K562 (cell line): ENCODE results near the gene ANAPC5. TPM values are rescaled to one million over a fixed set of nuclear protein-coding genes. Genes with fewer than 3 reads are reported as not detected.

ENCODE experiments used
- ATAC-seq: fragments of 200-7000 bp; cut with Tn5 transposase; 3 replicates; pipeline ENCODE4 v1.9.1; 2020; ENCODE audit warnings: moderate library complexity
- BruUV-seq: library from RNA; stranded (reverse); fragments of 400-500 nt; replicated peaks from 2 replicates; lab custom pipeline; 2021; lab: Mats Ljungman, UMichigan
- CTCF ChIA-PET: fragments of 300-600 bp; formaldehyde crosslinking; extraction: SDS; loops from one replicate; lab custom pipeline; 2021; ENCODE audit warnings: low intra/inter-chr PET ratio; lab: Yijun Ruan, JAX
- POLR2A ChIA-PET: fragments of 300-600, 350-650 bp; sonication (Branson Sonifier 250); formaldehyde crosslinking; extraction: SDS; loops from one replicate; lab custom pipeline; 2021; ENCODE audit warnings: antibody characterized with exemption, inconsistent platforms; lab: Yijun Ruan, JAX
- DNase-seq, 4 experiments: peaks; one replicate each; pipeline versions ENCODE4 v3.0.0 to v3.0.0-alpha.2; 2011 to 2018; ENCODE audit warnings: low spot score in 3 of 4, mixed read lengths in 3 of 4; ENCODE audit errors: extremely low read depth in 1 of 4
- FAIRE-seq: peaks from 2 replicates; lab custom pipeline; 2011; peaks lifted over from hg19 to GRCh38; lab: Jason Lieb, UNC
- H2AFZ ChIP-seq: 2 replicates; pipeline ENCODE4 v1.6.0; 2011; ENCODE audit warnings: low read depth, low read length, control low read depth, inconsistent platforms
- H3K27ac ChIP-seq: fragments of 200-600 bp; 3 replicates; pipeline ENCODE4 v1.8.0; 2011; ENCODE audit warnings: low read depth, mild to moderate bottlenecking, control low read depth, inconsistent platforms, low read length, moderate library complexity, mixed read lengths; ENCODE audit errors: extremely low read depth
- H3K27me3 ChIP-seq, 2 experiments: fragments of 300-600 bp in 1 of 2; 2 replicates in 1 of 2; 3 replicates in 1 of 2; pipeline versions ENCODE4 v1.6.0 to v1.8.0; 2011; ENCODE audit warnings: inconsistent platforms in 2 of 2, low read length in 2 of 2, mild to moderate bottlenecking in 1 of 2, mixed read lengths in 1 of 2, moderate library complexity in 1 of 2; ENCODE audit not compliant: control insufficient read depth in 2 of 2, insufficient read depth in 2 of 2
- H3K36me3 ChIP-seq: fragments of 300-600 bp; 3 replicates; pipeline ENCODE4 v1.8.0; 2011; ENCODE audit warnings: mild to moderate bottlenecking, low read length, inconsistent platforms; ENCODE audit not compliant: control insufficient read depth, insufficient read depth
- H3K4me1 ChIP-seq, 2 experiments: fragments of 200-600 bp in 1 of 2; replicated peaks in 1 of 2; 2 replicates in 1 of 2; 3 replicates in 1 of 2; pipeline versions ENCODE4 v1.5.1 to v1.8.0; 2011; ENCODE audit warnings: inconsistent platforms in 2 of 2, low read length in 2 of 2, mild to moderate bottlenecking in 1 of 2, mixed read lengths in 1 of 2, moderate library complexity in 1 of 2; ENCODE audit not compliant: control insufficient read depth in 2 of 2, insufficient read depth in 2 of 2
- H3K4me2 ChIP-seq: 2 replicates; pipeline ENCODE4 v1.6.1; 2011; ENCODE audit warnings: low read length, control low read depth, inconsistent platforms, mixed read lengths; ENCODE audit not compliant: insufficient read depth
- H3K4me3 ChIP-seq: fragments of 200-600 bp; sonication (generic), shearing (Covaris generic); 2 replicates; pipeline ENCODE4 v1.5.1; 2016; ENCODE audit warnings: control low read depth, inconsistent platforms
- H3K79me2 ChIP-seq: fragments of 200-600 bp; 3 replicates; pipeline ENCODE4 v1.8.0; 2011; ENCODE audit warnings: low read length, inconsistent platforms; ENCODE audit not compliant: control insufficient read depth, insufficient read depth
- H3K9ac ChIP-seq, 2 experiments: 2 replicates each; pipeline versions ENCODE4 v1.6.0 to v1.6.1; 2011; ENCODE audit warnings: low read depth in 2 of 2, low read length in 2 of 2, control low read depth in 1 of 2, inconsistent platforms in 1 of 2, mild to moderate bottlenecking in 1 of 2, mixed read lengths in 1 of 2; ENCODE audit not compliant: insufficient read depth in 1 of 2
- H3K9me1 ChIP-seq: one replicate; pipeline ENCODE4 v1.6.0; 2011; ENCODE audit warnings: inconsistent platforms, mild to moderate bottlenecking, low read length, moderate library complexity; ENCODE audit not compliant: control insufficient read depth, insufficient read depth
- H3K9me3 ChIP-seq: replicated peaks from 2 replicates; pipeline ENCODE4 v1.5.1; 2011; ENCODE audit warnings: low read depth, low read length, inconsistent platforms; ENCODE audit not compliant: control insufficient read depth, insufficient read depth
- H4K20me1 ChIP-seq: replicated peaks from 2 replicates; pipeline ENCODE4 v1.6.1; 2011; ENCODE audit warnings: low read length, inconsistent platforms, mixed read lengths; ENCODE audit not compliant: control insufficient read depth, insufficient read depth
- L3MBTL2 ChIP-seq: fragments of 450-650 bp; IDR thresholded peaks from 2 replicates; pipeline ENCODE4 v1.6.1; 2016; ENCODE audit warnings: mild to moderate bottlenecking, moderate library complexity
- MBD2 ChIP-seq: sonication (generic); IDR thresholded peaks from 2 replicates; pipeline ENCODE4 v1.6.1; 2016; ENCODE audit warnings: low read depth, borderline replicate concordance
- MTA1 ChIP-seq: fragments of 450-650 bp; IDR thresholded peaks from 2 replicates; pipeline ENCODE4 v1.6.1; 2017; ENCODE audit warnings: borderline replicate concordance
- ZNF134 ChIP-seq: fragments of 250-450 bp; sonication (Bioruptor Pico); conservative IDR thresholded peaks from 2 replicates; pipeline ENCODE4 v1.4.0; 2020
- ZNF384 ChIP-seq: IDR thresholded peaks from 2 replicates; pipeline ENCODE4 v1.6.1; 2012; ENCODE audit warnings: low read depth, low read length, improper control_type of control experiment
- ZNF589 ChIP-seq: fragments of 200-800 bp; sonication (Bioruptor generic); IDR thresholded peaks from 2 replicates; pipeline ENCODE4 v1.6.1; 2016; ENCODE audit warnings: low read depth, missing genetic modification characterization, missing compliant biosample characterization
- WGBS: fragments of 100-300 bp; shearing (Covaris generic); methylation state at CpG from one replicate; pipeline ENCODE4 v1.1.6; 2016; ENCODE audit warnings: low coverage, mixed read lengths; ENCODE audit not compliant: insufficient coverage; ENCODE audit errors: missing lambda C conversion rate; 5-methylcytosine and 5-hydroxymethylcytosine counted together
- in situ Hi-C: fragments of 300-500 bp; cut with MboI; formaldehyde crosslinking; loops from 4 replicates; pipeline ENCODE4 v1.15.0; 2018; ENCODE audit warnings: inconsistent platforms, mixed read lengths
- intact Hi-C: fragments of 100-400 bp; cut with micrococcal nuclease; formaldehyde crosslinking; loops from 2 replicates; pipeline ENCODE4 v1.14.2; 2022
- polyA plus RNA-seq, 8 experiments: library from polyadenylated mRNA; depleted of rRNA in 4 of 8; stranded (reverse) in 5 of 8; unstranded in 3 of 8; fragments of >200 nt; fragmentation: Nextera tagmentation in 2 of 8; fragmentation: Illumina TruSeq in 1 of 8; extraction: Ambion mirVana in 2 of 8; extraction: Trizol in 1 of 8; gene quantifications; 2 replicates each; pipeline versions ENCODE4 v1.2.1 to v1.2.3, GENCODE V29; 2011 to 2014; ENCODE audit warnings: inconsistent platforms in 1 of 8, missing spikeins in 1 of 8
- total RNA-seq, 7 experiments: library from RNA; depleted of rRNA in 6 of 7; stranded (reverse); fragments of >200 nt in 6 of 7; fragmentation: Illumina TruSeq in 2 of 7; extraction: Trizol in 2 of 7; gene quantifications; 2 replicates each; pipeline versions ENCODE4 v1.2.1 to v1.2.3, GENCODE V29; 2011 to 2021; ENCODE audit warnings: low replicate concordance in 1 of 7
- TF ChIP-seq, protein P1 (sequence below): fragments of 450-650 bp; formaldehyde crosslinking; IDR thresholded peaks from 2 replicates; pipeline ENCODE4 v1.4.0; 2020; ENCODE audit warnings: mild to moderate bottlenecking, moderate library complexity

Gene ANAPC5
- total and polyA plus RNA-seq, 9 of the 15 experiments (the other 6 are each of a cell fraction or from before 2014, with no cell fraction given), result 136 to 315 (median 197) TPM

DNA sequence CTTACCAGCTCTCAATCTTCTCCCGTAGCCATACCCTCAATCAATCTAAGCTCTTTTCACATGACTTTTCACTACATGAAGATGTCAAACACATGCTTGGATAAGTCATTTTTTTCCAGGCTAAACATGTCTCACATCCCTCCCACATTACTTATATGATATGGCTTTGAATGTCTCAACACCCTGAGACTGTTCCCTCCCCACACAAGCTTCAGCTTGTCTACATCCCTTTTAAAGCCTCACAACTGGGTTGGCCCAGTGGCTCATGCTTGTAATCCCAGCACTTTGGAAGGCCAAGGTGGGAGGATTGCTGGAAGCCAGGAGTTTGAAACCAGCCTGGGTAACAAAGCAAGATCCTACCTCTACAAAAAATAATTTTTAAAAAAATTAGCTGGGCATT is 18.5 kb downstream of the ANAPC5 start:
- Histone ChIP-seq H3K4me1 (no peaks in the 10 kb centered on the region), H3K36me3 (peaks cover 93% of the 10 kb centered on the region), H3K4me3 (no peak overlapping the region), H3K79me2 (peaks cover 6% of the 10 kb centered on the region; the same call in 1 of the 3 replicates), H4K20me1 (no peaks in the 10 kb centered on the region; the same call in 1 of the 2 replicates), H3K9me3 (no peaks in the 10 kb centered on the region), H3K4me2 (no peak overlapping the region), H3K27me3 (no peaks in the 10 kb centered on the region), H2AFZ (no peak overlapping the region), H3K9ac (no peak overlapping the region), H3K27ac (no peak overlapping the region), H3K9me1 (no peaks in the 10 kb centered on the region)
- TF ChIP-seq ZNF134 (no peak), MTA1 (no peak), L3MBTL2 (no peak)
- peak; percentile 19 for FAIRE-seq
- ATAC-seq, result no peak
- 88% methylated on average over 1 of the region's 1 CpG for WGBS
- intact Hi-C loops, result loop anchor here (2.0 kb wide), 2 partner anchors 67 to 109 kb away; partner anchors contain the start of gene RNF34
- no TSS peak for BruUV-seq
- ChIA-PET POLR2A (interaction anchor here (1.0 to 1.5 kb wide), 2 partner anchors 11 to 30 kb away, joined by 3 to 5 read pairs; no protein-coding TSS in a partner anchor), CTCF (interaction anchor here (2.7 kb wide), 1 partner anchor 109 kb away, joined by 11 read pairs; no protein-coding TSS in a partner anchor)
- DNase-seq, result no peak
- in situ Hi-C loops, result no loop called here

DNA sequence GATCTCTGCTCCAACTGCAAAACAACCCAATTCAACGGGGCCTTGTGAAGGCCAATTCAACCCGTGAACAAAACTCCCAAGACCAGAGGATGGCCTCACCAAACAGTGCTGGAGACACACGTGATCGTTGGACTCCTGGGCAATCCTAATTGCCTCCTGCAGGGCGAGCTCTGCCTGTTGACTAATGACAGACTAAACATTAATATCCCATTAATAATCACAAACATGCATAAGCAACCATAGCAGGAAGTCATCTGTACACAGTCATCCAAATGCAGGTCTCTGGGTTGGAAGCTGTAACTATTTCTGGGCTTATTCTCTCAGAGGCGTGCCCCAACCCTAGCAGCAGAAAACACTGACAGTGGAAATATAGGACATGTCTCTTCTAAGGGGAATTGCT is 21.0 kb downstream of the ANAPC5 start:
- FAIRE-seq (no peak), DNase-seq (no peak), ATAC-seq (no peak)
- no peak overlapping the region for H3K9ac ChIP-seq
- WGBS, result 89% methylated on average over 6 of the region's 6 CpGs
- BruUV-seq, result no TSS peak
- H3K27me3 ChIP-seq, result no peaks in the 10 kb centered on the region
- H3K36me3 ChIP-seq, result peaks cover 97% of the 10 kb centered on the region
- TF ChIP-seq, protein P1, sequence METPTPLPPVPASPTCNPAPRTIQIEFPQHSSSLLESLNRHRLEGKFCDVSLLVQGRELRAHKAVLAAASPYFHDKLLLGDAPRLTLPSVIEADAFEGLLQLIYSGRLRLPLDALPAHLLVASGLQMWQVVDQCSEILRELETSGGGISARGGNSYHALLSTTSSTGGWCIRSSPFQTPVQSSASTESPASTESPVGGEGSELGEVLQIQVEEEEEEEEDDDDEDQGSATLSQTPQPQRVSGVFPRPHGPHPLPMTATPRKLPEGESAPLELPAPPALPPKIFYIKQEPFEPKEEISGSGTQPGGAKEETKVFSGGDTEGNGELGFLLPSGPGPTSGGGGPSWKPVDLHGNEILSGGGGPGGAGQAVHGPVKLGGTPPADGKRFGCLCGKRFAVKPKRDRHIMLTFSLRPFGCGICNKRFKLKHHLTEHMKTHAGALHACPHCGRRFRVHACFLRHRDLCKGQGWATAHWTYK, result no peak
- no peak for TF ChIP-seq ZNF384
- no peak for TF ChIP-seq ZNF589
- TF ChIP-seq MBD2, result no peak
- no peak overlapping the region for H2AFZ ChIP-seq
- ChIA-PET CTCF (no interaction called here), POLR2A (interaction anchor here (0.7 to 2.7 kb wide), 5 partner anchors 9 to 76 kb away, joined by 3 to 13 read pairs (median 5); no protein-coding TSS in a partner anchor)
- 0 out of 5 replicates have a peak, but pooled peaks cover 0 to 3% of the 10 kb centered on the region in 2 experiments for H3K4me1 ChIP-seq
- H3K9me1 ChIP-seq, result no peaks in the 10 kb centered on the region
- H3K79me2 ChIP-seq, result peaks cover 6% of the 10 kb centered on the region; the same call in 1 of the 3 replicates
- H4K20me1 ChIP-seq, result no peaks in the 10 kb centered on the region; the same call in 1 of the 2 replicates
- intact Hi-C loops, result no loop called here
- no peak overlapping the region for H3K4me2 ChIP-seq
- no peak overlapping the region for H3K27ac ChIP-seq
- in situ Hi-C loops, result no loop called here
- no peaks in the 10 kb centered on the region for H3K9me3 ChIP-seq
- no peak overlapping the region for H3K4me3 ChIP-seq
